Hepatocyte (in vitro differentiated cells): ENCODE measurements around the gene PLA1A.

Source experiments
- EZH2 ChIP-seq: fragments of 200-600 bp; sonication (generic); IDR thresholded peaks from 2 replicates; pipeline ENCODE4 v1.6.1; 2016; ENCODE audit warnings: antibody characterized with exemption, mild to moderate bottlenecking, borderline replicate concordance
- EZH2phosphoT487 ChIP-seq: fragments of 200-600 bp; sonication (generic); IDR thresholded peaks from one replicate; pipeline ENCODE4 v1.6.1; 2018; ENCODE audit warnings: antibody characterized with exemption, mild to moderate bottlenecking, low read depth, moderate library complexity; ENCODE audit not compliant: unreplicated experiment, severe bottlenecking
- TF ChIP-seq, protein P1 (sequence below): fragments of 200-600 bp; sonication (generic); IDR thresholded peaks from 2 replicates; pipeline ENCODE4 v1.5.1; 2016; ENCODE audit warnings: antibody characterized with exemption, mild to moderate bottlenecking; ENCODE audit not compliant: poor library complexity

DNA sequence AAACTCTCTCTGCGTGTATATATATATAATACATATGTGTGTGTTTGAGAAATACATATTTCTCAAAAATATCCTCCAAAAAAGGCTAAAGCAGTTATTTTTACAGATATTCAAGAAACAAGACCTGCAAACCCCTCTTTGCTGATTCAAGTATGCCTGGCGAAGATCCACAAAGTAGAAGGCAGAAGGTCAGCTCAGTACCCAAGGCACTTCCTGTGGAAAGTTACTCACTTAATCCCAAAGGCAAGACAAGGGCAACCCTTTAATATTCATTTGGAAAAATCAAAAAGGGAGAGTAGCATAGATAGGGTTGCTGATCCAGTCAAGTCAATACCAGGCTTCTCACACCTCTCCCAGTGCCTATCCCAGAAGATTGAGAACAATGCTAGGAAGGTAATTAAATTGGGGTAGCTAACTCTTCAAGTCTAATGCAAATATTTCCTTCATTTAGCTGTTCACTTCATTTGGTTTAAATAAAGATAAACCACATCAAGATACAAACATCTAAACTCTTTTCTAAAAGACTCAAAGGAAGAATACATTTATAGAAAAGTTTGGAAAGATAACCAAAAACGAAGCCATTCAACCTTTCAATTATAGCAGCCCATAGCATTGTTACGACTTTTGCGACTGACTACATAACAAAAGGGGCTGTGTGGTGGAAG lies 72.4 kb downstream of the PLA1A start:
- TF ChIP-seq, protein P1, sequence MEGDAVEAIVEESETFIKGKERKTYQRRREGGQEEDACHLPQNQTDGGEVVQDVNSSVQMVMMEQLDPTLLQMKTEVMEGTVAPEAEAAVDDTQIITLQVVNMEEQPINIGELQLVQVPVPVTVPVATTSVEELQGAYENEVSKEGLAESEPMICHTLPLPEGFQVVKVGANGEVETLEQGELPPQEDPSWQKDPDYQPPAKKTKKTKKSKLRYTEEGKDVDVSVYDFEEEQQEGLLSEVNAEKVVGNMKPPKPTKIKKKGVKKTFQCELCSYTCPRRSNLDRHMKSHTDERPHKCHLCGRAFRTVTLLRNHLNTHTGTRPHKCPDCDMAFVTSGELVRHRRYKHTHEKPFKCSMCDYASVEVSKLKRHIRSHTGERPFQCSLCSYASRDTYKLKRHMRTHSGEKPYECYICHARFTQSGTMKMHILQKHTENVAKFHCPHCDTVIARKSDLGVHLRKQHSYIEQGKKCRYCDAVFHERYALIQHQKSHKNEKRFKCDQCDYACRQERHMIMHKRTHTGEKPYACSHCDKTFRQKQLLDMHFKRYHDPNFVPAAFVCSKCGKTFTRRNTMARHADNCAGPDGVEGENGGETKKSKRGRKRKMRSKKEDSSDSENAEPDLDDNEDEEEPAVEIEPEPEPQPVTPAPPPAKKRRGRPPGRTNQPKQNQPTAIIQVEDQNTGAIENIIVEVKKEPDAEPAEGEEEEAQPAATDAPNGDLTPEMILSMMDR: no peak
- no peak for TF ChIP-seq EZH2
- no peak for TF ChIP-seq EZH2phosphoT487
